ENCODE data around the gene C19orf33. TPM values are rescaled to one million over a fixed set of nuclear protein-coding genes. Genes with fewer than 3 reads are reported as not detected.
A peak's percentile ranks its signal among the peaks of the same experiment; 100 is the strongest.

The C19orf33 gene
- total RNA-seq, 2 donors from 2014 or later, result 0.87 TPM; not detected in 1

- H3K27ac Mint-ChIP-seq, result no peak overlapping the region
- H3K9me3 Mint-ChIP-seq, result no peaks in the 10 kb centered on the region
- no peak for ATAC-seq (replicated peaks)
- no peaks in the 10 kb centered on the region for H3K27me3 Mint-ChIP-seq
- H3K36me3 Mint-ChIP-seq (ENCODE audit: low read depth), result no peaks in the 10 kb centered on the region
- no peak overlapping the region for H3K4me3 Mint-ChIP-seq
- peaks cover 4% of the 10 kb centered on the region for H3K4me1 Mint-ChIP-seq
Measured at GRCh38 chr19:38273499-38273898, 30.6 kb upstream of the C19orf33 start.

- no peak overlapping the region for H3K27ac Mint-ChIP-seq
Measured at GRCh38 chr19:38274739-38275138, 29.3 kb upstream of the C19orf33 start.

GRCh38 chr19:38276942-38277517, 27.0 kb upstream of the C19orf33 start:
- H3K4me3 Mint-ChIP-seq, result no peak overlapping the region
- peaks cover 8% of the 10 kb centered on the region for H3K4me1 Mint-ChIP-seq
- ATAC-seq (replicated peaks), result no peak
- H3K27ac Mint-ChIP-seq, result no peak overlapping the region
- H3K36me3 Mint-ChIP-seq (ENCODE audit: low read depth), result no peaks in the 10 kb centered on the region
- no peaks in the 10 kb centered on the region for H3K9me3 Mint-ChIP-seq
- H3K27me3 Mint-ChIP-seq, result no peaks in the 10 kb centered on the region

More at GRCh38 chr19:38274739-38275138, 29.3 kb upstream of the C19orf33 start:
- peaks cover 4% of the 10 kb centered on the region for H3K4me1 Mint-ChIP-seq
- no peaks in the 10 kb centered on the region for H3K27me3 Mint-ChIP-seq
- no peak overlapping the region for H3K4me3 Mint-ChIP-seq
- ATAC-seq (replicated peaks), result no peak
- no peaks in the 10 kb centered on the region for H3K9me3 Mint-ChIP-seq
- no peaks in the 10 kb centered on the region for H3K36me3 Mint-ChIP-seq (ENCODE audit: low read depth)

GRCh38 chr19:38277549-38277948, 26.5 kb upstream of the C19orf33 start:
- Mint-ChIP-seq H3K4me1 (peaks cover 10% of the 10 kb centered on the region), H3K4me3 (no peak overlapping the region), H3K36me3 (ENCODE audit: low read depth) (no peaks in the 10 kb centered on the region), H3K27me3 (no peaks in the 10 kb centered on the region), H3K9me3 (no peaks in the 10 kb centered on the region), H3K27ac (no peak overlapping the region)
- ATAC-seq (replicated peaks), result no peak

GRCh38 chr19:38277969-38278680, 25.9 kb upstream of the C19orf33 start:
- Mint-ChIP-seq H3K4me3 (no peak overlapping the region), H3K27ac (no peak overlapping the region), H3K4me1 (peaks cover 10% of the 10 kb centered on the region), H3K36me3 (ENCODE audit: low read depth) (no peaks in the 10 kb centered on the region), H3K27me3 (no peaks in the 10 kb centered on the region), H3K9me3 (no peaks in the 10 kb centered on the region)
- ATAC-seq (replicated peaks), result no peak

GRCh38 chr19:38278751-38279150, 25.3 kb upstream of the C19orf33 start:
- peaks cover 6% of the 10 kb centered on the region for H3K4me1 Mint-ChIP-seq
- no peaks in the 10 kb centered on the region for H3K36me3 Mint-ChIP-seq (ENCODE audit: low read depth)
- ATAC-seq (replicated peaks), result no peak
- H3K27me3 Mint-ChIP-seq, result no peaks in the 10 kb centered on the region
- no peak overlapping the region for H3K4me3 Mint-ChIP-seq
- H3K9me3 Mint-ChIP-seq, result no peaks in the 10 kb centered on the region
- no peak overlapping the region for H3K27ac Mint-ChIP-seq

GRCh38 chr19:38280030-38280921, 23.8 kb upstream of the C19orf33 start:
- Mint-ChIP-seq H3K9me3 (no peaks in the 10 kb centered on the region), H3K27ac (no peak overlapping the region), H3K4me3 (no peak overlapping the region), H3K36me3 (ENCODE audit: low read depth) (peaks cover 7% of the 10 kb centered on the region), H3K27me3 (no peaks in the 10 kb centered on the region), H3K4me1 (peaks cover 6% of the 10 kb centered on the region)
- no peak for ATAC-seq (replicated peaks)

- Mint-ChIP-seq H3K4me3 (peak overlapping the region; percentile 41), H3K4me1 (peaks cover 6% of the 10 kb centered on the region), H3K27ac (peak overlapping the region; percentile 75), H3K36me3 (ENCODE audit: low read depth) (peaks cover 15% of the 10 kb centered on the region), H3K9me3 (no peaks in the 10 kb centered on the region), H3K27me3 (no peaks in the 10 kb centered on the region)
- peak; percentile 74 for ATAC-seq (replicated peaks)
Measured at GRCh38 chr19:38281811-38282566, 22.1 kb upstream of the C19orf33 start.

- ATAC-seq (replicated peaks), result no peak
- Mint-ChIP-seq H3K36me3 (ENCODE audit: low read depth) (peaks cover 15% of the 10 kb centered on the region), H3K27me3 (no peaks in the 10 kb centered on the region), H3K4me3 (no peak overlapping the region), H3K4me1 (peaks cover 6% of the 10 kb centered on the region), H3K9me3 (no peaks in the 10 kb centered on the region), H3K27ac (no peak overlapping the region)
Measured at GRCh38 chr19:38283271-38283670, 20.8 kb upstream of the C19orf33 start.

- Mint-ChIP-seq H3K4me1 (peaks cover 6% of the 10 kb centered on the region), H3K27ac (peak overlapping the region; percentile 36), H3K36me3 (ENCODE audit: low read depth) (peaks cover 15% of the 10 kb centered on the region), H3K4me3 (no peak overlapping the region), H3K9me3 (no peaks in the 10 kb centered on the region), H3K27me3 (no peaks in the 10 kb centered on the region)
- ATAC-seq (replicated peaks), result no peak
Measured at GRCh38 chr19:38284422-38284821, 19.6 kb upstream of the C19orf33 start.

GRCh38 chr19:38285567-38285966, 18.5 kb upstream of the C19orf33 start:
- no peaks in the 10 kb centered on the region for H3K27me3 Mint-ChIP-seq
- H3K9me3 Mint-ChIP-seq, result no peaks in the 10 kb centered on the region
- H3K4me3 Mint-ChIP-seq, result no peak overlapping the region
- no peak for ATAC-seq (replicated peaks)
- H3K27ac Mint-ChIP-seq, result no peak overlapping the region
- H3K36me3 Mint-ChIP-seq (ENCODE audit: low read depth), result peaks cover 21% of the 10 kb centered on the region
- peaks cover 6% of the 10 kb centered on the region for H3K4me1 Mint-ChIP-seq

- Mint-ChIP-seq H3K36me3 (ENCODE audit: low read depth) (peaks cover 40% of the 10 kb centered on the region), H3K4me3 (no peak overlapping the region), H3K27me3 (no peaks in the 10 kb centered on the region), H3K4me1 (no peaks in the 10 kb centered on the region), H3K27ac (no peak overlapping the region), H3K9me3 (no peaks in the 10 kb centered on the region)
- ATAC-seq (replicated peaks), result no peak
Measured at GRCh38 chr19:38287604-38288003, 16.4 kb upstream of the C19orf33 start.

GRCh38 chr19:38288123-38288855, 15.8 kb upstream of the C19orf33 start:
- ATAC-seq (replicated peaks), result no peak
- H3K27ac Mint-ChIP-seq, result no peak overlapping the region
- H3K4me1 Mint-ChIP-seq, result no peaks in the 10 kb centered on the region
- H3K4me3 Mint-ChIP-seq, result no peak overlapping the region
- no peaks in the 10 kb centered on the region for H3K9me3 Mint-ChIP-seq
- H3K36me3 Mint-ChIP-seq (ENCODE audit: low read depth), result peaks cover 40% of the 10 kb centered on the region
- H3K27me3 Mint-ChIP-seq, result no peaks in the 10 kb centered on the region

- no peak for ATAC-seq (replicated peaks)
- H3K4me1 Mint-ChIP-seq, result no peaks in the 10 kb centered on the region
Measured at GRCh38 chr19:38289955-38290354, 14.1 kb upstream of the C19orf33 start.

More at GRCh38 chr19:38289955-38290354, 14.1 kb upstream of the C19orf33 start:
- Mint-ChIP-seq H3K4me3 (no peak overlapping the region), H3K9me3 (no peaks in the 10 kb centered on the region), H3K27ac (no peak overlapping the region), H3K36me3 (ENCODE audit: low read depth) (peaks cover 33% of the 10 kb centered on the region), H3K27me3 (no peaks in the 10 kb centered on the region)
